Natural killer cell (primary cell): ENCODE measurements around the gene SUSD3. TPM values are rescaled to one million over a fixed set of nuclear protein-coding genes. Genes with fewer than 3 reads are reported as not detected.
A peak's percentile ranks its signal among the peaks of the same experiment; 100 is the strongest.

Experiments
- ATAC-seq, 3 donors: fragments of 150-1000 bp in 2 of 3; fragments of 200-7000 bp in 1 of 3; cut with Tn5 transposase; 1 replicate in 1 of 3; 2 replicates in 2 of 3; pipeline ENCODE4 v1.10.0; 2021; ENCODE audit warnings: mild to moderate bottlenecking in 2 of 3, moderate library complexity in 2 of 3
- DNase-seq, 2 donors: peaks; one replicate each; pipeline versions ENCODE4 v3.0.0 to v3.0.0-alpha.2; 2013 to 2021; ENCODE audit warnings: mixed read lengths in 1 of 2
- H3K27ac ChIP-seq: one replicate; pipeline ENCODE4 v1.5.1; 2013; ENCODE audit warnings: mild to moderate bottlenecking, low read length
- H3K27me3 ChIP-seq: one replicate; pipeline ENCODE4 v1.6.1; 2013; ENCODE audit warnings: low read length; ENCODE audit not compliant: control insufficient read depth, insufficient read depth
- H3K36me3 ChIP-seq: one replicate; pipeline ENCODE4 v1.6.1; 2013; ENCODE audit warnings: low read length; ENCODE audit not compliant: control insufficient read depth, insufficient read depth
- H3K4me1 ChIP-seq: one replicate; pipeline ENCODE4 v1.6.1; 2013; ENCODE audit warnings: low read length; ENCODE audit not compliant: control insufficient read depth, insufficient read depth
- H3K4me3 ChIP-seq: one replicate; pipeline ENCODE4 v1.5.1; 2013; ENCODE audit warnings: low read length
- H3K9me3 ChIP-seq: one replicate; pipeline ENCODE4 v1.6.1; 2013; ENCODE audit warnings: low read length; ENCODE audit not compliant: control insufficient read depth, insufficient read depth
- H3K27ac Mint-ChIP-seq, 2 donors: one replicate each; pipeline ENCODE4 v1.8.0; 2022; ENCODE audit warnings: mild to moderate bottlenecking in 2 of 2, mixed read lengths in 2 of 2, moderate library complexity in 1 of 2
- H3K27me3 Mint-ChIP-seq, 2 donors: one replicate each; pipeline ENCODE4 v1.8.0; 2022; ENCODE audit warnings: low read depth in 2 of 2, mixed read lengths in 2 of 2
- H3K36me3 Mint-ChIP-seq: one replicate; pipeline ENCODE4 v1.8.0; 2022; ENCODE audit warnings: mixed read lengths
- H3K4me1 Mint-ChIP-seq, 2 donors: one replicate each; pipeline ENCODE4 v1.8.0; 2022; ENCODE audit warnings: mixed read lengths in 2 of 2
- H3K4me3 Mint-ChIP-seq: one replicate; pipeline ENCODE4 v1.8.0; 2022; ENCODE audit warnings: mild to moderate bottlenecking, moderate library complexity, mixed read lengths
- H3K9me3 Mint-ChIP-seq, 2 donors: one replicate each; pipeline ENCODE4 v1.8.0; 2022; ENCODE audit warnings: mixed read lengths in 2 of 2
- CTCF ChIP-seq: fragments of 200-600 bp; IDR thresholded peaks from one replicate; pipeline ENCODE4 v1.8.0; 2022; ENCODE audit warnings: antibody characterized with exemption
- WGBS: methylation state at CpG from one replicate; pipeline ENCODE4 v1.1.7; 2013; ENCODE audit warnings: missing lambda C conversion rate; ENCODE audit not compliant: insufficient coverage; 5-methylcytosine and 5-hydroxymethylcytosine counted together
- intact Hi-C: fragments of 100-400 bp; cut with micrococcal nuclease; formaldehyde crosslinking; loops from one replicate; pipeline ENCODE4 v1.14.2; 2022
- total RNA-seq, 4 donors: library from RNA; stranded (reverse); fragments of 120-200 nt in 1 of 4; gene quantifications; one replicate each; pipeline versions ENCODE4 v1.2.3 to v1.2.4, GENCODE V29; 2013 to 2022

The SUSD3 gene
- total RNA-seq, 3 donors from 2014 or later (not counting 1 experiment from before 2014, with no cell fraction given) = 1.2 to 2.1 (median 1.8) TPM

GRCh38 chr9:93065135-93065720 lies 6.7 kb downstream of the SUSD3 start:
- TF ChIP-seq CTCF = no peak
- H3K27me3 ChIP-seq = peaks cover 27% of the 10 kb centered on the region
- Mint-ChIP-seq H3K36me3 (no peaks in the 10 kb centered on the region), H3K4me1 (peaks cover 43 to 53% of the 10 kb centered on the region in 2 donors), H3K9me3 (no peaks in the 10 kb centered on the region), H3K27me3 (peaks cover 73 to 75% of the 10 kb centered on the region in 2 donors), H3K27ac (peak overlapping the region; percentile 87 to 92), H3K4me3 (peak overlapping the region; percentile 37)
- H3K4me3 ChIP-seq = no peak overlapping the region
- WGBS = 68% methylated on average over 15 of the region's 15 CpGs
- peaks cover 58% of the 10 kb centered on the region for H3K4me1 ChIP-seq
- H3K9me3 ChIP-seq = no peaks in the 10 kb centered on the region
- peaks cover 2% of the 10 kb centered on the region for H3K36me3 ChIP-seq
- ATAC-seq (no peak), DNase-seq (no peak)
- intact Hi-C loops = loop anchor here (2.0 to 10.0 kb wide), 2 partner anchors 190 to 250 kb away; partner anchors contain the start of gene ZNF484
- H3K27ac ChIP-seq = peak overlapping the region; percentile 59

GRCh38 chr9:93066978-93067603 lies 8.6 kb downstream of the SUSD3 start:
- no peak for TF ChIP-seq CTCF
- Histone ChIP-seq H3K36me3 (peaks cover 2% of the 10 kb centered on the region), H3K4me1 (peaks cover 40% of the 10 kb centered on the region), H3K27me3 (peaks cover 25% of the 10 kb centered on the region), H3K4me3 (no peak overlapping the region), H3K27ac (no peak overlapping the region), H3K9me3 (no peaks in the 10 kb centered on the region)
- 96% methylated on average over 3 of the region's 3 CpGs for WGBS
- peaks cover 70 to 71% of the 10 kb centered on the region in 2 donors for H3K27me3 Mint-ChIP-seq
- intact Hi-C loops = loop anchor here (10.0 kb wide), 1 partner anchor 192 kb away; the partner anchor contains the start of gene ZNF484
- no peaks in the 10 kb centered on the region for H3K9me3 Mint-ChIP-seq
- no peaks in the 10 kb centered on the region for H3K36me3 Mint-ChIP-seq
- ATAC-seq = no peak
- no peak overlapping the region for H3K27ac Mint-ChIP-seq
- H3K4me1 Mint-ChIP-seq = peaks cover 26 to 34% of the 10 kb centered on the region in 2 donors
- no peak for DNase-seq
- no peak overlapping the region for H3K4me3 Mint-ChIP-seq

GRCh38 chr9:93068956-93069355 lies 10.5 kb downstream of the SUSD3 start:
- H3K27ac ChIP-seq = no peak overlapping the region
- intact Hi-C loops = loop anchor here (10.0 kb wide), 1 partner anchor 194 kb away; the partner anchor contains the start of gene ZNF484
- ATAC-seq = no peak
- H3K36me3 Mint-ChIP-seq = no peaks in the 10 kb centered on the region
- H3K27me3 ChIP-seq = peaks cover 15% of the 10 kb centered on the region
- no peaks in the 10 kb centered on the region for H3K9me3 Mint-ChIP-seq
- H3K9me3 ChIP-seq = no peaks in the 10 kb centered on the region
- WGBS = 100% methylated on average over 2 of the region's 4 CpGs
- peaks cover 21% of the 10 kb centered on the region for H3K4me1 ChIP-seq
- H3K36me3 ChIP-seq = peaks cover 2% of the 10 kb centered on the region
- no peak for TF ChIP-seq CTCF
- DNase-seq = no peak
- no peak overlapping the region for H3K4me3 Mint-ChIP-seq
- peaks cover 22 to 23% of the 10 kb centered on the region in 2 donors for H3K4me1 Mint-ChIP-seq
- H3K4me3 ChIP-seq = no peak overlapping the region
- no peak overlapping the region for H3K27ac Mint-ChIP-seq
- H3K27me3 Mint-ChIP-seq = peaks cover 67 to 68% of the 10 kb centered on the region in 2 donors
